Adrenal gland (tissue), 5 donors: Measurements from ENCODE around the gene MYO18A.

Experiments used
- CTCF ChIP-seq, 6 experiments: fragments of 450-650 bp in 4 of 6; fragments of 200-600 bp in 2 of 6; sonication (generic) in 1 of 6; IDR thresholded peaks; 1 replicate in 5 of 6; 2 replicates in 1 of 6; pipeline versions ENCODE4 v1.5.1 to v1.8.0; 2016 to 2021; ENCODE audit warnings: antibody characterized with exemption in 6 of 6, mild to moderate bottlenecking in 2 of 6, moderate library complexity in 1 of 6
- POLR2A ChIP-seq, 2 donors: fragments of 450-650 bp; IDR thresholded peaks; one replicate each; pipeline ENCODE4 v1.6.1; 2017; ENCODE audit warnings: antibody characterized with exemption in 2 of 2, mild to moderate bottlenecking in 2 of 2, moderate library complexity in 1 of 2
- donor health status: DM: no; HTN: no; CAD: no.

DNA sequence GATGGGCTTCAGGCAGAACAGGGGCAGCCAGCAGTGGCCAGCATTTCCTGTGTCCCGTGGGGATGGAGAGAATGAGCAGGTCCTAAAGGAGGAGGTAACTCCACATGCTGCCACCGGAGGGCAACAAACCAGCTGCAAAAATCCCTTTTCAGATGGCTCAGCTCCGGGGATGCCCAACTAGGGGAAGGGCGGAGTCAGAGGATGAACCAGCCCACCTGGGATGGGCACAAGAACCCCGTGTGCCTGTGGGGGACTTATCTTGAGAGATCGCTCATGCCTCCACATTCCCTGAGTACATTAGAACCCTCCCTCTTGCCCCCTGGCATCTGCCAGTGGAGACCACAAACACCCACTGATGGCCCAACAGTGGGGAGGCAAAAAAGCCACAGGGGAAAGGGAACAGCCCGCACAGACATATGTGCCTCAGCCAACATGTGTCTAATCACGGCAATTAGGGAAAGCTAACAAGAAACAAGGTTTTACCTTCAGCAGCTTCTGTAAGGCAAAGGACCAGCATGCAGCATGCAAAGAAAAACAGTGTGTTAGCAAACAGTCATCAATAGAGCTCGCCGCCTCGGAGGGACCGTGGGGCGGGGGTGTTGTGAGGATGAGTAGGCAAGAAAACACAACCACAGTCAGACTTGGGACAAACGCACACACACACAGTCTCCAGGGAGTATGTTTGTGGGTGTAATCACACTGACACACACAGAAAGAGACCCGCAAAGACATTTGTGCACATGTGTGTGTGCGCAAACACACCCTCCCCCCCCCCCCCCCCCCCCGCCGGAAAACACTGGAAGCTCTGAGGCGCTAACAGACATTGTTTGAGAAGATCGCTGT, 64.0 kb downstream of the MYO18A start:
- TF ChIP-seq POLR2A (IDR thresholded peaks at IDR 0.05) (no peak), CTCF (IDR thresholded peaks at IDR 0.05) (peak in 5 of 6 experiments; percentile 9 to 44 (median 34))
